ENCODE results near the gene ABLIM2.

GRCh38 chr4:8061145-8061544 lies 97.5 kb downstream of the ABLIM2 start:
- TF ChIP-seq CTCF (IDR thresholded peaks at IDR 0.05) (no peak), EZH2 (IDR thresholded peaks at IDR 0.05; ENCODE audit: borderline replicate concordance, insufficient read depth, low read depth, low read length, poor library complexity, severe bottlenecking) (no peak)
